ENCODE data around the gene CAPN9.

The CAPN9 gene

DNA sequence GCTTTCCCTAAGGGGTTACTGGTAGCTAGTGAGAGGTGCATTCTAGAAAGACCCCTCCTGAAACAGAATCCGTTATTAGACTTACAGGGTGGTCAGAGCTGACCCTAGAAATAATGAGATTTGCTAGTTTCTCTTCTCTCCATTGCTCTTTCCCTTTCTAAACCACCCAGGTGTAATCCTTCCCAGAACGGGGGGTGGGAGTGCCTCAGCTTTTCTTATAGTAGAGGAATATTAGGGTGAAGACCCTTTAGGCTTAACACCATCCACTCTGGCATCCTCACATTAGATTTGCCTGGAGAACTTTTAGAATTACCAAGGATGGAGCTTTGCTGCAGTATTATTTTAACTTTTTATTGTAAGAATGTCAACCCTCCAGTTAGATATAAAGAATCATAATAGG, 49.4 kb downstream of the CAPN9 start:
- no peak for DNase-seq (ENCODE audit: low read depth in 3 of 3)

DNA sequence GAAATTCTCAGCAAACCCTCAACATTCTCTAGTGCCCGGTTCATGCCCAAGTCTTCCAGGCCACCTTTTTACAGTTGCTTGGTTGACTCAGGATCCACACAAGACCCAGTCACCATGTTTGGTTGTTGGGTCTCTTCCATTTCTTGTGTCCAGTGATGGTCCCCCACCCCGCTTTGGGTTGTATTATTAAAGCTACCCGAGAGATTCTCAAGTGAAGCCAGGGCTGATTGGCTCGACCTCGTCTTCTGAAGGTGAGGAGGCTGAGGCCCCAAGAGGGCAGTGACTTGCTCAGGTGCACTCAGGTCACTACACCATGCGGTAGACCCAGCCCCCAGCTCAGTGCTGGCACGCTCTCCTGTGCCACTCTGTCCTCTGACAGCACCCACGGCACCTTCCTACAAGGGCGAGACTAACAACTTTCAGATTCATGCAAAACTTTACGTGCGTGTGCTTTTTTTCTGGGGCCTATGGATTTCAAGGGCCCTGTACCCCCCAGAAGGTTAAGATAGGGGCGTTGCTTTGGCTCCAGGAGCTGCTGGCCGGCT, 50.3 kb downstream of the CAPN9 start:
- no peak for DNase-seq (ENCODE audit: low read depth in 3 of 3)

- DNase-seq (ENCODE audit: low read depth in 3 of 3) = no peak
Measured at GRCh38 chr1:230797942-230798365, 50.8 kb downstream of the CAPN9 start.

- no peak for DNase-seq (ENCODE audit: low read depth in 3 of 3)
Measured at GRCh38 chr1:230798491-230798890, 51.3 kb downstream of the CAPN9 start.

GRCh38 chr1:230800891-230801840, 54.0 kb downstream of the CAPN9 start:
- no peak for DNase-seq (ENCODE audit: low read depth in 3 of 3)

DNA sequence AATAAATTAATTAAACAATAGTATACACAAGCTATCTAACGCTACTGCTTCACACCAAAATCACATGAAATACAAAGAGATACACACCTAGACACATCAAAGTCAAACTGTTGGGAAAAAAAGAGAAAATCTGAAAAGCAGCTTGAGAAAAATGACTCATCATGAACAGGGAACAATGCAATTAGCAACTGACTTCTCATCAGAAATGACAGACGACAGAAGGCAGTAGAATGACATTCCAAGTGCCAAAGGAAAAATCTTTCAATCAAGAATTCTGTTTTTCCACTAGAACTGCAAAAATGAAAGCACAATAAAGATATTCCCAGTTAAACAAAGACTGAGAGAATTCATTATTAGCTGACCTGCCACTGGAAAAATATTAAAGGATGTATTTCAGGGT, 57.2 kb downstream of the CAPN9 start:
- DNase-seq (ENCODE audit: low read depth in 3 of 3) = no peak

DNA sequence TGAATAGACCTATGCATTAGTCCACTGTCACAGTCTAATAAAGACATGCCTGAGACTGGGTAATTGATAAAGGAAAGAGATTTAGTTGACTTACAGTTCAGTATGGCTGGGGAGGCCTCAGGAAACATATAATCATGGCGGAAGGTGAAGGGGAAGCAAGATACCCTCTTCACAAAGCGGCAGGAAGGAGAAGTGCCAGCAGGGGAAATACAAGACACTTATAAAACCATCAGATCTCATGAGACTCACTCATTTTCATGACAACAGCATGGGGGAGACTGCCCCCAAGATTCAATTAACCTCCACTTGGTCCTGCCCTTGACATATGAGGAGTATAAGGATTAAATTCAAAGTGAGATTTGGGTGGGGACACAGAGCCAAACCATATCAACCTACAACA, 59.4 kb downstream of the CAPN9 start:
- no peak for DNase-seq (ENCODE audit: low read depth in 3 of 3)

GRCh38 chr1:230807029-230807428, 59.8 kb downstream of the CAPN9 start:
- no peak for DNase-seq (ENCODE audit: low read depth in 3 of 3)

DNA sequence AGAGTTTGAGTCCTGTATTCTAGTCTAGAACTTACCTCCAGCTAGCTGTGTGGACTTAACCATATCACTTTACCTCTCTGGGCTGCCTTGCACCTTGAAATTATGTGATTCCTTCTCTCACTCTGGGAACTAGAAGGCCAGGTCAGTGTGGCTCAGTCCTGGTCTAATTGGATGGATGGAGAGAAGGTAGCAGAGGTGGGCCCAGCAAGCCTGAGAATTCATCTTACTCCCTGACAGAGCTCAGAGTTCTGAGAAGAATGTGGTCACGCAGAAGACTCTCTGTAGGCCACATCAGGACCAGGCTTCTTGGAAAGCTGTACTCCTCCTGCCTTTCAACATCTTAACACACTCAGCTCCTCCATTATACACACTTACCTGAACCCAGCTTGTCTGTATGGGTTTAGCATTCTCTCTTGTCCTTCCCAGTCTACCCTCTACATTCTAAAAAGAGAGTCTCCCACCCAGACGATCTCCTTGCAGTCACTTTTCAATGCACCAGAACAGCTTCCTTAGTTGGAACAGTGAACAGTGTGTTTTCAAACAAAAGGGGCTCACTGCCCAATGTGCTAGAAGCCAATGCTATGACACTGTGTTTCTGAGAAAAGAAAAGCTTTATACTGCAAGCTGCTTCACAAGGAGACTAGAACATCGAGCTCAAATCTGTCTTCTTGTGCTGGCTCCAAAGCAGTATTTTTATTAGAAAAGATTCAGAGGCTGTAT, 60.5 kb downstream of the CAPN9 start:
- DNase-seq (ENCODE audit: low read depth in 3 of 3) = no peak

- DNase-seq (ENCODE audit: low read depth in 3 of 3) = no peak
Measured at GRCh38 chr1:230808281-230808872, 61.2 kb downstream of the CAPN9 start.

- DNase-seq (ENCODE audit: low read depth in 3 of 3) = no peak
Measured at GRCh38 chr1:230809256-230809990, 62.2 kb downstream of the CAPN9 start.

DNA sequence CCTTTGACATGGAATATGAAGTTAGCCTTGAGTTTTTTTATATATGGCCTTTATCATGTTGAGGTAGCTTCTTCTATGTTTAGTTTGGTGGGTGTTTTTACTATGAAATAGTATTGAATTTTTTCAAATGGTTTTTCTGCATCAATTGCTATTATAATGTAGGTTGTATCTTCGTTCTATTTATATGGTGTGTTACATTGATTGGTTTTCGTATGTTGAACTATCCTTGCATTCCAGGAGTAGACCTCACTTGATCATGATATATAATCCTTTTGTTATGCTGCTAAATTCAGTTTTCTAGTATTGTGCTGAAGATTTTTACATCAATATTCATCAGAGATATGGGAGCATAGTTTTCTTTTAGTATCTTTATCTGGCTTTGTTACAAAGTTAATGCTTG, 65.4 kb downstream of the CAPN9 start:
- no peak for DNase-seq (ENCODE audit: low read depth in 3 of 3)

DNA sequence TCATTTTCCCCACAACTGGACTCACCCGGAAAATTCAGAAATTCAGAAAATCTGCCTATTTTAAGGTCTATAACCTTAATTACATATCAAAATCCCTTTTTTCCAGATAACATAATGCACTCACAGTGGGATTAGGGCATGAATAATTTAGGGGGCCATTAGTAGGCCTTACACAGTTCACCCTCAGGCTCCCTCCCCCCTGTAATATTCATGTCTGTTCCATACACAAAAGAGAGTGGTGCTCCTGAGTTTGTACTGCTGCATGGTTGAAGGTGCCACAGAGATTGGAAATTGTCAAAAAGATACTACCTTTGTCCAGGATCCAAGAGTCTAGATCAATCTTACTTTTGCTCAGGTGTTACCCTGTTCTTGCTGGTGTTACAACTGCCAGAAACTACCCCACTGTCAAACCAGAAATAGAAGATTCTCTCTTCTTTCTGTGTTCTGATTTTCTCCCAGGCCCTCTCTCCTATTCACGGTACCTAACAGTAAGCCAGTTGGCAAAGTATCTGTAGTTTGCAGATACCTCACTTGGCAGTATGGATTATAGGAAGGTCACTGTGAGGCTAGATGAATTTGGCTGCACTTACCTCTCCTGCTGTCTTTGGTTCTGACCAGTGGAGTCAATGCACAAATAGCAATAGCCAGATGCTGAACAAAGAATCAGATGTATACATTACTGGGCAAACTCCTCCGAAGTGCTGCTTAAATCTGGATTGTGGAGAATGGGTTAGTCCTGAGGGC, 67.9 kb downstream of the CAPN9 start:
- no peak for DNase-seq (ENCODE audit: low read depth in 3 of 3)

GRCh38 chr1:230816018-230816417, 68.8 kb downstream of the CAPN9 start:
- no peak for DNase-seq (ENCODE audit: low read depth in 3 of 3)

GRCh38 chr1:230818367-230818766, 71.2 kb downstream of the CAPN9 start:
- no peak for DNase-seq (ENCODE audit: low read depth in 3 of 3)

DNA sequence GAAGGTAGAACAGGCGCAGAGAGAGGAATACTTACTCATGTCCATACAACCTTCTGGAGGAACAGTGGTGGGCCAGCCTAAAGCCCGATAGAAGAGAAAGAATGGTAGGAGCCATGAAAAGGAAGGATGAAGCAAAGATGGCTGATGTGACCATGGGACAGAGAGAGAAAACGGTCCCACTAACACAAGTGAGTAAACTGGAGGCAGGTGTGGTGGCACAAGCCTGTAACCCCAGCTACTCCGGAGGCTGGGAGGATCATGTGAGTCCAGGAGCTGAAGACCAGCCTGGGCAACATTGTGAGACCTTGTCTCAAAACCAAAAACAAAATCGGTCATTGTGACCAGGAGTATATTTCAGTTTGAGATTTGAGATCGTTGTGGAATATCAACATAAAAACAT, 71.7 kb downstream of the CAPN9 start:
- no peak for DNase-seq (ENCODE audit: low read depth in 3 of 3)

DNA sequence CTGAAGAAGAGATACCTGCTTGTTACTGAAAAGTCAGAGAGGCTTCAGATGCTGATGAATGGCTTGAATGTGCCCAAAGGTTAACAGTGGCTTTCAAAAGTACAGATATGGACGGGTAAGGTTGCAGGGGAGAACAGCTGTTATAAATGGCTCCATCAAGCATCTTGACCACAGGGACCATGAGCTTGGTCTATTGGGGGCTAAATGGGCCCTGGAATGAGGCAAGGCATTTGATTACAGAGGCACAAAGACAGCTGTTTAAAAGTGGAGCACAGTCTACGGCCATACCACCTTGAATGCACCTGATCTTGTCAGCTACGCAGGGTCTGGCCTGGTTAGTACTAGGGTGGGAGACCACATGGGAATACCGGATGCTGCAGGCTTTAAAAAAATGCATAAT, 72.8 kb downstream of the CAPN9 start:
- DNase-seq (ENCODE audit: low read depth in 3 of 3) = no peak

DNA sequence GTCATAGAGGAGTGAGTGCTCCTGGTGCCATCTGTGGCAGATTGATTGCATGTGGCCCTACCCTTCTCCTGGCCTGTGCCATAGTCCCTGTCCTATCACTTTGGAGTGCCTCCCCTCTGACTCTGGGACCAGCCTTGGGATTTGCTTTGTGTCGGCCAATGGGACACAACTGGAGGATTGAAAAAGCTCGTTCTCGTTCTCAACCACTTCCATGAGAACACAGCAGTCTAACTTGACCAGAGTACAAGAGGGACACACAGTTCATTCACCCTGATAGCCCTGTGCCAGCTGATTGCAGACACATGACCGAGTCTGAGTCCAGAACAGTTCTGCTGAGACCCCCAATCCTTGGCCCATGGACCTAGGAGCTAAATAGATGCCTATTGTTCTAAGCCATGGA, 73.4 kb downstream of the CAPN9 start:
- DNase-seq (ENCODE audit: low read depth in 3 of 3) = no peak

- no peak for DNase-seq (ENCODE audit: low read depth in 3 of 3)
Measured at GRCh38 chr1:230821346-230821745, 74.2 kb downstream of the CAPN9 start.

DNA sequence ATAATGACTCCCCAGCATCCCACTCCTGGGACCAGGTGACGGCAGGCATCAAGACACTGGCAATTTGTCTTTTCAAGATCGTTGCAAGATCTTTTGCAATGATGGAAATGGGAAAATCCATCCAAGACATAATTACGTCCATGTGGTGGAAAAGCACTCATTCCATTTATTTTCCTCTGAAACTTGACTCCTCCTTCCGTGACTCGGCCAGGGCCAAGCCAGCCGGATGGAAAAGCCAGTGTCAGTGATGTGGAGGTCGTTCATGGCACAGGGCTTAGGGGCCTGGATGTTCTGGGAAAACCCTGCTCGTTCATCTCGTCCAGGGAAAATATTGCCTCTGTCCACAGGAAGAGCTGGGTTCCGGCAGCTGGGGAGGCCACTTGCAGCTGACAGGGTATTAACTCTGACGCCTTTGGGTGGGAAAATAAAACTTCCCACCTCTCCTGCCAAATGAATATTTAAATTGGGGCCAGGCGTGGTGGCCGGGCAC, 74.9 kb downstream of the CAPN9 start:
- no peak for DNase-seq (ENCODE audit: low read depth in 3 of 3)

DNA sequence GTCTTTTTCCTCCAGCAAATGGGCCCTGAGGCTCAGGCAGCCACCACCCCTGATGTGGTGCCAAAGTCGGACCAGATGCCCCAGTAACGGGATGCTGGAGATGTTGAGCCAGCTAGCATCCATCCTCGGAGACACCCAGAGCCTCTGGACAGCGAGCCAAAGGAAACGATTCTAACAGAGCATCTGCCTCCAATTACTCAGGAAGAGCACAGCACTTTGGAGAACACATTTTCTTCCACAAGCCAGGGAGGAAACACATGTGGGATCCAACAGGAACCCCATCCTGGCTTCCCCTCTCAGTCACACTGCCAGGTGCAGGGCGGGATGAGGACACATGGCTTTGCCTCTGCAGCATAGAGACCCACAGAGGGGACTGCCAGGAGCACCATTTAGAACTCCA, 76.2 kb downstream of the CAPN9 start:
- no peak for DNase-seq (ENCODE audit: low read depth in 3 of 3)
